ENCODE data around the gene CXCR2.

- TF ChIP-seq POLR2A (IDR thresholded peaks at IDR 0.05; ENCODE audit: low read length) (no peak), GATA1 (IDR thresholded peaks at IDR 0.05; ENCODE audit: low read depth, low read length) (no peak)
Measured at GRCh38 chr2:218137514-218137913, 11.7 kb downstream of the CXCR2 start.
